CD4-positive, alpha-beta memory T cell (primary cell): ENCODE measurements around the gene CLDN15. TPM values are rescaled to one million over a fixed set of nuclear protein-coding genes. Genes with fewer than 3 reads are reported as not detected.
"Not testable (repeated sequence)": the region's sequence is repeated elsewhere in the genome, so short reads cannot be mapped to it uniquely, and the experiment has no call there.

Experiments used
- CTCF ChIA-PET: fragments of 350-600 bp; sonication (Branson Sonifier 250); formaldehyde crosslinking; loops from one replicate; lab custom pipeline; 2021; ENCODE audit warnings: inconsistent platforms; ENCODE audit not compliant: partially characterized antibody; lab: Charles Lee
- POLR2A ChIA-PET: fragments of 350-600 bp; sonication (Branson Sonifier 250); formaldehyde crosslinking; loops from one replicate; lab custom pipeline; 2021; ENCODE audit not compliant: partially characterized antibody; lab: Charles Lee
- DNase-seq, 5 donors: peaks; one replicate each; pipeline versions ENCODE4 v3.0.0 to v3.0.0-alpha.2; 2020 to 2022; ENCODE audit warnings: mixed read lengths in 1 of 5
- H3K27ac ChIP-seq: one replicate; pipeline ENCODE4 v1.7.0; 2013; ENCODE audit warnings: low read depth, low read length
- H3K27me3 ChIP-seq: 2 replicates; pipeline ENCODE4 v1.7.0; 2013; ENCODE audit warnings: mild to moderate bottlenecking, low read length, moderate library complexity; ENCODE audit not compliant: insufficient read depth
- H3K36me3 ChIP-seq: 2 replicates; pipeline ENCODE4 v1.7.0; 2013; ENCODE audit warnings: mild to moderate bottlenecking, low read length, moderate library complexity; ENCODE audit not compliant: insufficient read depth
- H3K4me1 ChIP-seq: 2 replicates; pipeline ENCODE4 v1.7.0; 2013; ENCODE audit warnings: mild to moderate bottlenecking, low read length, moderate library complexity; ENCODE audit not compliant: insufficient read depth
- H3K4me3 ChIP-seq, 2 donors: one replicate each; pipeline ENCODE4 v1.7.0; 2013; ENCODE audit warnings: low read length in 2 of 2, mild to moderate bottlenecking in 1 of 2
- H3K9me3 ChIP-seq, 2 donors: one replicate each; pipeline ENCODE4 v1.7.0; 2013; ENCODE audit warnings: low read length in 2 of 2, control low read depth in 1 of 2; ENCODE audit not compliant: control insufficient read depth in 1 of 2
- H3K27ac Mint-ChIP-seq, 7 donors: one replicate each; pipeline ENCODE4 v1.8.0; 2020 to 2021; ENCODE audit warnings: mixed read lengths in 7 of 7, mild to moderate bottlenecking in 6 of 7, inconsistent platforms in 3 of 7, moderate library complexity in 3 of 7
- H3K27me3 Mint-ChIP-seq, 2 donors: one replicate each; pipeline ENCODE4 v1.8.0; 2020 to 2021; ENCODE audit warnings: mixed read lengths in 2 of 2
- H3K36me3 Mint-ChIP-seq, 2 donors: one replicate each; pipeline ENCODE4 v1.8.0; 2020 to 2021; ENCODE audit warnings: mixed read lengths in 2 of 2, inconsistent platforms in 1 of 2, mild to moderate bottlenecking in 1 of 2
- H3K4me1 Mint-ChIP-seq, 4 donors: one replicate each; pipeline ENCODE4 v1.8.0; 2020 to 2021; ENCODE audit warnings: mixed read lengths in 4 of 4, mild to moderate bottlenecking in 1 of 4
- H3K4me3 Mint-ChIP-seq, 8 donors: one replicate each; pipeline ENCODE4 v1.8.0; 2020 to 2021; ENCODE audit warnings: mixed read lengths in 8 of 8, mild to moderate bottlenecking in 7 of 8, moderate library complexity in 6 of 8, inconsistent platforms in 3 of 8
- H3K9me3 Mint-ChIP-seq, 8 donors: one replicate each; pipeline ENCODE4 v1.8.0; 2020 to 2021; ENCODE audit warnings: mixed read lengths in 8 of 8, mild to moderate bottlenecking in 5 of 8, inconsistent platforms in 3 of 8, moderate library complexity in 1 of 8
- intact Hi-C: fragments of 100-400 bp; cut with micrococcal nuclease; formaldehyde crosslinking; loops from one replicate; pipeline ENCODE4 v1.15.1; 2023
- polyA plus RNA-seq, 2 donors: library from polyadenylated mRNA; unstranded; fragments of 300-500 nt; fragmentation: Illumina TruSeq; gene quantifications; one replicate each; pipeline ENCODE4 v1.2.3, GENCODE V29; 2021
- total RNA-seq, 2 experiments: library from RNA; stranded (reverse); gene quantifications; one replicate each; pipeline ENCODE4 v1.2.3, GENCODE V29; 2021

The CLDN15 gene
- total and polyA plus RNA-seq, 4 experiments from 2014 or later, result 0.36 to 50.4 (median 24.0) TPM

- Histone ChIP-seq H3K27ac (no peak overlapping the region), H3K27me3 (no peaks in the 10 kb centered on the region), H3K9me3 (no peaks in the 10 kb centered on the region), H3K4me1 (peaks cover 9% of the 10 kb centered on the region), H3K4me3 (no peak overlapping the region), H3K36me3 (no peaks in the 10 kb centered on the region)
- Mint-ChIP-seq H3K4me3 (no peak overlapping the region), H3K4me1 (peaks cover 8 to 19% (median 14%) of the 10 kb centered on the region in 4 donors), H3K36me3 (peaks cover 6 to 9% of the 10 kb centered on the region in 2 donors), H3K27ac (no peak overlapping the region), H3K27me3 (peaks cover 3 to 4% of the 10 kb centered on the region in 2 donors), H3K9me3 (no peaks in the 10 kb centered on the region)
- ChIA-PET CTCF (interaction anchor here (4.9 kb wide), 1 partner anchor 12 kb away, joined by 41 read pairs; the partner anchor contains the start of gene FIS1), POLR2A (interaction anchor here (4.9 kb wide), 1 partner anchor 12 kb away, joined by 34 read pairs; the partner anchor contains the start of gene FIS1)
- intact Hi-C loops, result loop anchor here (10.0 kb wide), 1 partner anchor 551 kb away; the partner anchor contains the start of gene POP7
- no peak for DNase-seq
These were observed 18.2 kb upstream of the CLDN15 start for GRCh38 chr7:101255796-101256195.

GRCh38 chr7:101253199-101253598 lies 15.6 kb upstream of the CLDN15 start:
- not testable (repeated sequence) for H3K27ac ChIP-seq, H3K9me3 Mint-ChIP-seq, H3K27me3 ChIP-seq, H3K27me3 Mint-ChIP-seq, H3K9me3 ChIP-seq, H3K4me3 ChIP-seq, DNase-seq, H3K36me3 ChIP-seq
- peak overlapping the region in 5 of 8 donors; percentile 25 to 100 (median 99) for H3K4me3 Mint-ChIP-seq
- peak overlapping the region in 2 of 7 donors; percentile 93 to 97 for H3K27ac Mint-ChIP-seq
- ChIA-PET CTCF (interaction anchor here (1.9 to 4.9 kb wide), 3 partner anchors 9 to 109 kb away, joined by 6 to 41 read pairs (median 9); partner anchors contain the start of gene FIS1), POLR2A (interaction anchor here (0.9 to 4.9 kb wide), 4 partner anchors 9 to 168 kb away, joined by 3 to 34 read pairs (median 16); partner anchors contain the start of genes FIS1, IFT22, PLOD3 and TRIM56)
- peaks cover 16 to 32% (median 24%) of the 10 kb centered on the region in 4 donors for H3K4me1 Mint-ChIP-seq
- H3K4me1 ChIP-seq, result peaks cover 18% of the 10 kb centered on the region
- peaks cover 11 to 16% of the 10 kb centered on the region in 2 donors for H3K36me3 Mint-ChIP-seq
- intact Hi-C loops, result loop anchor here (10.0 kb wide), 1 partner anchor 548 kb away; the partner anchor contains the start of gene POP7

- POLR2A ChIA-PET, result interaction anchor here (0.7 to 4.9 kb wide), 12 partner anchors 8 to 1694 kb away, joined by 3 to 34 read pairs (median 4); partner anchors contain the start of genes CLDN15, FIS1, PLOD3 and SRRT
- CTCF ChIA-PET, result interaction anchor here (0.6 to 4.9 kb wide), 6 partner anchors 8 to 171 kb away, joined by 3 to 41 read pairs (median 4); partner anchors contain the start of genes FIS1, PLOD3 and ZNHIT1
- H3K9me3 ChIP-seq, result no peaks in the 10 kb centered on the region
- intact Hi-C loops, result loop anchor here (1.0 to 10.0 kb wide), 3 partner anchors 8 to 547 kb away; partner anchors contain the start of genes PLOD3 and POP7
- peaks cover 18% of the 10 kb centered on the region for H3K4me1 ChIP-seq
- Mint-ChIP-seq H3K27ac (peak overlapping the region; percentile 93 to 99 (median 98)), H3K4me1 (peaks cover 18 to 39% (median 27%) of the 10 kb centered on the region in 4 donors), H3K4me3 (peak overlapping the region; percentile 99 to 100 (median 99)), H3K27me3 (peaks cover 1 to 4% of the 10 kb centered on the region in 2 donors), H3K9me3 (no peaks in the 10 kb centered on the region), H3K36me3 (peaks cover 14 to 20% of the 10 kb centered on the region in 2 donors)
- peak overlapping the region; percentile 97 to 98 for H3K4me3 ChIP-seq
- DNase-seq, result peak; percentile 97 to 99 (median 98)
- H3K36me3 ChIP-seq, result no peaks in the 10 kb centered on the region
- H3K27ac ChIP-seq, result peak overlapping the region; percentile 83
- no peaks in the 10 kb centered on the region for H3K27me3 ChIP-seq
These were observed 14.5 kb upstream of the CLDN15 start for GRCh38 chr7:101251871-101252659.

- Mint-ChIP-seq H3K36me3 (peaks cover 14 to 22% of the 10 kb centered on the region in 2 donors), H3K4me3 (peak overlapping the region; percentile 3 to 100 (median 87)), H3K4me1 (peaks cover 21 to 46% (median 31%) of the 10 kb centered on the region in 4 donors), H3K27me3 (peaks cover 0 to 4% of the 10 kb centered on the region in 2 donors), H3K27ac (peak overlapping the region in 4 of 7 donors; percentile 63 to 82 (median 66)), H3K9me3 (no peaks in the 10 kb centered on the region)
- DNase-seq, result no peak
- H3K27me3 ChIP-seq, result no peaks in the 10 kb centered on the region
- no peak overlapping the region for H3K27ac ChIP-seq
- intact Hi-C loops, result loop anchor here (10.0 kb wide), 1 partner anchor 546 kb away; the partner anchor contains the start of gene POP7
- H3K9me3 ChIP-seq, result no peaks in the 10 kb centered on the region
- CTCF ChIA-PET, result interaction anchor here (0.7 kb wide), 1 partner anchor 170 kb away, joined by 5 read pairs; no protein-coding TSS in a partner anchor
- POLR2A ChIA-PET, result no interaction called here
- H3K36me3 ChIP-seq, result no peaks in the 10 kb centered on the region
- peaks cover 23% of the 10 kb centered on the region for H3K4me1 ChIP-seq
- no peak overlapping the region for H3K4me3 ChIP-seq
These were observed 12.7 kb upstream of the CLDN15 start for GRCh38 chr7:101250324-101250723.

GRCh38 chr7:101248276-101248675 lies 10.7 kb upstream of the CLDN15 start:
- Histone ChIP-seq H3K9me3 (no peaks in the 10 kb centered on the region), H3K4me1 (peaks cover 36% of the 10 kb centered on the region), H3K27ac (no peak overlapping the region), H3K4me3 (no peak overlapping the region), H3K36me3 (no peaks in the 10 kb centered on the region), H3K27me3 (no peaks in the 10 kb centered on the region)
- H3K4me3 Mint-ChIP-seq, result peak overlapping the region in 1 of 8 donors; percentile 59
- H3K9me3 Mint-ChIP-seq, result no peaks in the 10 kb centered on the region
- POLR2A ChIA-PET, result interaction anchor here (1.2 kb wide), 1 partner anchor 30 kb away, joined by 4 read pairs; the partner anchor contains the start of gene ZNHIT1
- H3K4me1 Mint-ChIP-seq, result peaks cover 28 to 66% (median 46%) of the 10 kb centered on the region in 4 donors
- no peak for DNase-seq
- H3K27ac Mint-ChIP-seq, result peak overlapping the region in 2 of 7 donors; percentile 3 to 51
- no peaks in the 10 kb centered on the region for H3K27me3 Mint-ChIP-seq
- intact Hi-C loops, result no loop called here
- peaks cover 14 to 34% of the 10 kb centered on the region in 2 donors for H3K36me3 Mint-ChIP-seq
- CTCF ChIA-PET, result interaction anchor here (0.9 to 2.1 kb wide), 4 partner anchors 31 to 105 kb away, joined by 4 to 12 read pairs (median 8); partner anchors contain the start of genes PLOD3 and ZNHIT1

GRCh38 chr7:101245147-101245668 lies 7.6 kb upstream of the CLDN15 start:
- H3K4me1 Mint-ChIP-seq, result peaks cover 16 to 56% (median 28%) of the 10 kb centered on the region in 4 donors
- peak overlapping the region; percentile 85 for H3K27ac ChIP-seq
- DNase-seq, result no peak
- H3K4me3 Mint-ChIP-seq, result peak overlapping the region; percentile 93 to 99 (median 97)
- H3K27me3 Mint-ChIP-seq, result no peaks in the 10 kb centered on the region
- intact Hi-C loops, result loop anchor here (2.0 kb wide), 3 partner anchors 38 to 356 kb away; partner anchors contain the start of genes IFT22 and UFSP1
- H3K4me3 ChIP-seq, result peak overlapping the region; percentile 95 to 100
- POLR2A ChIA-PET, result interaction anchor here (0.6 to 4.0 kb wide), 14 partner anchors 8 to 817 kb away, joined by 3 to 102 read pairs (median 4); partner anchors contain the start of genes IFT22, PLOD3, POP7 and SRRT
- H3K9me3 Mint-ChIP-seq, result no peaks in the 10 kb centered on the region
- CTCF ChIA-PET, result interaction anchor here (1.0 to 5.8 kb wide), 16 partner anchors 9 to 356 kb away, joined by 3 to 105 read pairs (median 7); partner anchors contain the start of genes PLOD3, UFSP1 and ZNHIT1
- peaks cover 27% of the 10 kb centered on the region for H3K4me1 ChIP-seq
- H3K9me3 ChIP-seq, result no peaks in the 10 kb centered on the region
- no peaks in the 10 kb centered on the region for H3K27me3 ChIP-seq
- H3K36me3 Mint-ChIP-seq, result peaks cover 7 to 32% of the 10 kb centered on the region in 2 donors
- H3K27ac Mint-ChIP-seq, result peak overlapping the region; percentile 93 to 99 (median 97)
- peaks cover 9% of the 10 kb centered on the region for H3K36me3 ChIP-seq
